HG03175 (cell line): ENCODE measurements around the gene AFAP1L1.

Source experiments
- ATAC-seq: cut with Tn5 transposase; IDR thresholded peaks from one replicate; pipeline ENCODE4 v1.9.1; 2021; ENCODE audit warnings: mild to moderate bottlenecking, moderate library complexity; ENCODE audit not compliant: unreplicated experiment

The AFAP1L1 gene

GRCh38 chr5:149283626-149284480 lies 12.2 kb downstream of the AFAP1L1 start:
- ATAC-seq: no peak

- no peak for ATAC-seq
Observed at GRCh38 chr5:149284501-149284900, 12.8 kb downstream of the AFAP1L1 start.

GRCh38 chr5:149285153-149285552 lies 13.5 kb downstream of the AFAP1L1 start:
- no peak for ATAC-seq

GRCh38 chr5:149288436-149288835 lies 16.8 kb downstream of the AFAP1L1 start:
- ATAC-seq: no peak

GRCh38 chr5:149289301-149289700 lies 17.6 kb downstream of the AFAP1L1 start:
- ATAC-seq: no peak

- no peak for ATAC-seq
Observed at GRCh38 chr5:149294872-149295829, 23.5 kb downstream of the AFAP1L1 start.

GRCh38 chr5:149297340-149298025 lies 25.8 kb downstream of the AFAP1L1 start:
- no peak for ATAC-seq

- no peak for ATAC-seq
Observed at GRCh38 chr5:149298163-149298562, 26.5 kb downstream of the AFAP1L1 start.

- ATAC-seq: peak; percentile 45
Observed at GRCh38 chr5:149298842-149299404, 27.3 kb downstream of the AFAP1L1 start.

- ATAC-seq: no peak
Observed at GRCh38 chr5:149299451-149300054, 27.9 kb downstream of the AFAP1L1 start.

GRCh38 chr5:149300441-149300840 lies 28.8 kb downstream of the AFAP1L1 start:
- ATAC-seq: no peak

GRCh38 chr5:149301049-149301743 lies 29.5 kb downstream of the AFAP1L1 start:
- ATAC-seq: no peak

GRCh38 chr5:149301744-149302380 lies 30.2 kb downstream of the AFAP1L1 start:
- ATAC-seq: no peak

- no peak for ATAC-seq
Observed at GRCh38 chr5:149302641-149303040, 31.0 kb downstream of the AFAP1L1 start.

GRCh38 chr5:149303210-149303609 lies 31.6 kb downstream of the AFAP1L1 start:
- no peak for ATAC-seq

- no peak for ATAC-seq
Observed at GRCh38 chr5:149304195-149305078, 32.8 kb downstream of the AFAP1L1 start.

GRCh38 chr5:149309354-149309753 lies 37.7 kb downstream of the AFAP1L1 start:
- no peak for ATAC-seq

GRCh38 chr5:149310488-149310887 lies 38.8 kb downstream of the AFAP1L1 start:
- ATAC-seq: no peak
